A673 (cell line): Measurements from ENCODE around the gene CLDN14.

Experiments used
- EZH2 ChIP-seq: fragments of 200-600 bp; sonication (generic); IDR thresholded peaks from 2 replicates; pipeline ENCODE4 v1.6.1; 2017; ENCODE audit warnings: borderline replicate concordance, low read depth, mild to moderate bottlenecking, mixed read lengths, antibody characterized with exemption, low read length; ENCODE audit not compliant: poor library complexity, severe bottlenecking
- TF ChIP-seq, protein P1 (sequence below): fragments of 300-800, 200-600 bp; sonication (generic); conservative IDR thresholded peaks from 2 replicates; pipeline ENCODE4 v1.5.1; 2017; ENCODE audit warnings: low read depth, mild to moderate bottlenecking, antibody characterized with exemption, low read length, moderate library complexity, mixed read lengths

DNA sequence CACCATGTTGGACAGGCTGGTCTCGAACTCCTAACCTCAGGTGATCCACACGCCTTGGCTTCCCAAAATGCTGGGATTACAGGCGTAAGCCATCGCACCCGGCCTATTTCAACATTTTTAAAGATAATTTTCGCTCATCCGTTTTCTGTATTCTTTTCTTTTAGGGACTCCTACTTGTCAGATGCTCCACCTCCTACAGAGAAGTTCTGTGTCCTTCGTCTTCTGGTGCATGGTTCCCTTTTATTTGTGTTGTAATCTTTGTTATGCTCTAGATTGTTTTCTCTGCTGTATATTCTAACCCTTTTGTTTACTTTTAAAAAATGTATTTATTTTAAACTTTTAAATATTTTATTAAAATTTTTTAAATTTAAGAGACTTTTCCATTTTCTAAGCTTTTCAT is 28.4 kb downstream of the CLDN14 start:
- TF ChIP-seq, protein P1, sequence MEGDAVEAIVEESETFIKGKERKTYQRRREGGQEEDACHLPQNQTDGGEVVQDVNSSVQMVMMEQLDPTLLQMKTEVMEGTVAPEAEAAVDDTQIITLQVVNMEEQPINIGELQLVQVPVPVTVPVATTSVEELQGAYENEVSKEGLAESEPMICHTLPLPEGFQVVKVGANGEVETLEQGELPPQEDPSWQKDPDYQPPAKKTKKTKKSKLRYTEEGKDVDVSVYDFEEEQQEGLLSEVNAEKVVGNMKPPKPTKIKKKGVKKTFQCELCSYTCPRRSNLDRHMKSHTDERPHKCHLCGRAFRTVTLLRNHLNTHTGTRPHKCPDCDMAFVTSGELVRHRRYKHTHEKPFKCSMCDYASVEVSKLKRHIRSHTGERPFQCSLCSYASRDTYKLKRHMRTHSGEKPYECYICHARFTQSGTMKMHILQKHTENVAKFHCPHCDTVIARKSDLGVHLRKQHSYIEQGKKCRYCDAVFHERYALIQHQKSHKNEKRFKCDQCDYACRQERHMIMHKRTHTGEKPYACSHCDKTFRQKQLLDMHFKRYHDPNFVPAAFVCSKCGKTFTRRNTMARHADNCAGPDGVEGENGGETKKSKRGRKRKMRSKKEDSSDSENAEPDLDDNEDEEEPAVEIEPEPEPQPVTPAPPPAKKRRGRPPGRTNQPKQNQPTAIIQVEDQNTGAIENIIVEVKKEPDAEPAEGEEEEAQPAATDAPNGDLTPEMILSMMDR, result no peak
- no peak for TF ChIP-seq EZH2
